ENCODE results near the gene BMPER. TPM values are rescaled to one million over a fixed set of nuclear protein-coding genes. Genes with fewer than 3 reads are reported as not detected.

The BMPER gene
- total and polyA plus RNA-seq, 2 of the 8 experiments (the other 6 are each of a cell fraction or from before 2014, with no cell fraction given), result 0.33 to 0.69 TPM

DNA sequence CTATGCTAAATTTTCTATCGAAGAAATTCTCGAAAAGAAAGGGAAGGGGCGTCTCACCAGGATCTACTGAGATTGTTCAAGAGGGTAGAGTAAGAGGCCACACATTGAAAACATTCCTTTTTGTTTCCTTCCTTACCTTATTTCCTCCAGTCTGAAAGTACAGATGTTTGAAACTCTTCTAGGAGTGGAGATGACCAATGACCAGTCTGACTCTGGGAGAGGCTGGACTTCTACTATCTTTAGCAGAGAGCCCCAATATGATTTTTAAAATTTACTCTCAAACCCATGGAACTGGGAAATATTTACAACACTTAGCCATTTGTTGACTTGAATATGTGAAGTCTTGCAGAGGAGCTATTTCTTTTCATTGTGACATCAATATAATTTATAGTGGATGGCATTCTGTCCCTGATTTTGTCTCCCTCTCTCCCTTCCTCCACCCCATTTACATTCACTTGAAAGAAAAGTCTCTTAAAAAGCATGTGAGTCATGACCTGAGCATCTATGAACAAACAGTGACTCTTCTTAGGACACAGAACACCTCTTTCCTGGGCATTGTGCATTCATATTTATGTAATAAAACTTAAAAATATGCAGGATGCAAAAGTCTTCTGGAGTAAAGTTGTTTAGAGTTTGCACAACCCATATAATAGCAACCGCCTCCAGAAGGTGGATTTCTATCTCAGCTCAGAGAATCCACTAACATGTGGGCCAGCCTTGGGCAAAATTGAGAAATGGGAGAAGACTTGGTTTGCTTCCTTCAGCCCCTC, 31.2 kb upstream of the BMPER start (continued):
- no peak for TF ChIP-seq GABPA (IDR thresholded peaks at IDR 0.05; ENCODE audit: borderline replicate concordance, insufficient read depth, low read length)
- TF ChIP-seq CTBP2 (IDR thresholded peaks at IDR 0.05; ENCODE audit: borderline replicate concordance, insufficient read depth, insufficient read length, low read length), result no peak
- TF ChIP-seq SIRT6 (IDR thresholded peaks at IDR 0.05; ENCODE audit: low read length), result no peak
- TF ChIP-seq, protein P1, sequence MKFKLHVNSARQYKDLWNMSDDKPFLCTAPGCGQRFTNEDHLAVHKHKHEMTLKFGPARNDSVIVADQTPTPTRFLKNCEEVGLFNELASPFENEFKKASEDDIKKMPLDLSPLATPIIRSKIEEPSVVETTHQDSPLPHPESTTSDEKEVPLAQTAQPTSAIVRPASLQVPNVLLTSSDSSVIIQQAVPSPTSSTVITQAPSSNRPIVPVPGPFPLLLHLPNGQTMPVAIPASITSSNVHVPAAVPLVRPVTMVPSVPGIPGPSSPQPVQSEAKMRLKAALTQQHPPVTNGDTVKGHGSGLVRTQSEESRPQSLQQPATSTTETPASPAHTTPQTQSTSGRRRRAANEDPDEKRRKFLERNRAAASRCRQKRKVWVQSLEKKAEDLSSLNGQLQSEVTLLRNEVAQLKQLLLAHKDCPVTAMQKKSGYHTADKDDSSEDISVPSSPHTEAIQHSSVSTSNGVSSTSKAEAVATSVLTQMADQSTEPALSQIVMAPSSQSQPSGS (IDR thresholded peaks at IDR 0.05; ENCODE audit: low read length), result no peak
- no peak for TF ChIP-seq GTF2F1 (IDR thresholded peaks at IDR 0.05; ENCODE audit: borderline replicate concordance, low read depth, low read length)
- TF ChIP-seq BACH1 (IDR thresholded peaks at IDR 0.05; ENCODE audit: low read length), result no peak

Data from H1 (cell line).